ENCODE results near the gene ZNF569. TPM values are rescaled to one million over a fixed set of nuclear protein-coding genes. Genes with fewer than 3 reads are reported as not detected.

The ZNF569 gene
- total RNA-seq, 1 donor from 2014 or later = 11.8 TPM

GRCh38 chr19:37361994-37362393, 105.2 kb downstream of the ZNF569 start:
- TF ChIP-seq CTCF (IDR thresholded peaks at IDR 0.05; ENCODE audit: partially characterized antibody, unreplicated experiment) = no peak
- H3K27me3 Mint-ChIP-seq (ENCODE audit: unreplicated experiment) = peaks cover 6% of the 10 kb centered on the region
- no peak overlapping the region for H3K27ac Mint-ChIP-seq (ENCODE audit: unreplicated experiment)
- peaks cover 7% of the 10 kb centered on the region for H3K9me3 Mint-ChIP-seq (ENCODE audit: unreplicated experiment)
- H3K4me1 Mint-ChIP-seq (ENCODE audit: low read depth, unreplicated experiment) = no peaks in the 10 kb centered on the region
- no peak overlapping the region for H3K4me3 Mint-ChIP-seq (ENCODE audit: unreplicated experiment)
- H3K36me3 Mint-ChIP-seq (ENCODE audit: unreplicated experiment) = peaks cover 58% of the 10 kb centered on the region
- no peak for DNase-seq

Other genes with a start within 250 kb of the ZNF569 start
- gene ZNF383, start 249.2 kb downstream of the ZNF569 start, total RNA-seq (ENCODE audit: unreplicated experiment) = 10.1 TPM
- 11.6 TPM for gene ZNF527, start 96.3 kb downstream of the ZNF569 start, total RNA-seq (ENCODE audit: unreplicated experiment)
- gene ZNF570, start 1.9 kb upstream of the ZNF569 start, total RNA-seq (ENCODE audit: unreplicated experiment) = 14.5 TPM
- 19.4 TPM for gene ZNF793, start 39.5 kb upstream of the ZNF569 start, total RNA-seq (ENCODE audit: unreplicated experiment)
- 6.1 TPM for gene ZNF571, start 127.3 kb upstream of the ZNF569 start, total RNA-seq (ENCODE audit: unreplicated experiment)
- 2.7 TPM for gene ZNF540, start 127.4 kb upstream of the ZNF569 start, total RNA-seq (ENCODE audit: unreplicated experiment)
- 35.9 TPM for gene ZFP30, start 188.0 kb upstream of the ZNF569 start, total RNA-seq (ENCODE audit: unreplicated experiment)